ENCODE data around the gene TTC39B. TPM values are rescaled to one million over a fixed set of nuclear protein-coding genes. Genes with fewer than 3 reads are reported as not detected.
A peak's percentile ranks its signal among the peaks of the same experiment; 100 is the strongest.

The TTC39B gene
- total RNA-seq, 4 donors from 2014 or later, result 23.3 to 62.8 (median 38.1) TPM

DNA sequence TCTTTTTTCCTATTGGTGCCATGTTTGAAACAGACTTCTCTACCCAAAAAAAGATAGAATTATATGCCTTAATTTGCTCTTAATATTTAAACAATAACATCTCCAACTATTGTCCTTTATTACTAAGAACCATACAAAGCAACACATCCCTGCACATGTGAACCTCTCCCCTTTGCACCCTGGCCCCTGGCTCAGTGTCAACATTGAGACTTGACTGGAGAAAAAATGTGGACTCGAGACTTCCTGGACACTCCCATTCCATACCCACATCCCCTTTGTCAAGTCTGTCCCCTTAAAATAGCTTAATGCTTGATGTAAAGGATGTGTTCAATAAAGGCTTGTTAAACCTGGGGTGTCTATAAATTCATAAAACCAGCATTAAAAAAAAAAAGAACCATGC is 53.2 kb downstream of the TTC39B start:
- Histone ChIP-seq H3K4me1 (peaks cover 0 to 11% (median 4%) of the 10 kb centered on the region in 4 donors), H3K36me3 (no peaks in the 10 kb centered on the region), H3K27me3 (no peaks in the 10 kb centered on the region), H3K9me3 (no peaks in the 10 kb centered on the region), H3K27ac (no peak overlapping the region), H3K4me3 (no peak overlapping the region)
- 50 to 55% methylated on average over 1 of the region's 1 CpG for WGBS, 2 donors (ENCODE audit: low coverage in 1 of 2)
- TF ChIP-seq POLR2AphosphoS5 (IDR thresholded peaks at IDR 0.05) (no peak), POLR2A (IDR thresholded peaks at IDR 0.05) (no peak), EP300 (IDR thresholded peaks at IDR 0.05; ENCODE audit: low read depth) (no peak), CTCF (IDR thresholded peaks at IDR 0.05) (no peak)
- in situ Hi-C loops (cut with MboI; ENCODE audit: low pct_ligation_motif_present in 1 of 4, low pct_unique_long_range_greater_than_20kb in 1 of 4, low sequenced_read_pairs in 3 of 4) (no loop called here), intact Hi-C loops (cut with DNase I; ENCODE audit: low total_unique reads) (no loop called here)
- DNase-seq, result peak; percentile 23

DNA sequence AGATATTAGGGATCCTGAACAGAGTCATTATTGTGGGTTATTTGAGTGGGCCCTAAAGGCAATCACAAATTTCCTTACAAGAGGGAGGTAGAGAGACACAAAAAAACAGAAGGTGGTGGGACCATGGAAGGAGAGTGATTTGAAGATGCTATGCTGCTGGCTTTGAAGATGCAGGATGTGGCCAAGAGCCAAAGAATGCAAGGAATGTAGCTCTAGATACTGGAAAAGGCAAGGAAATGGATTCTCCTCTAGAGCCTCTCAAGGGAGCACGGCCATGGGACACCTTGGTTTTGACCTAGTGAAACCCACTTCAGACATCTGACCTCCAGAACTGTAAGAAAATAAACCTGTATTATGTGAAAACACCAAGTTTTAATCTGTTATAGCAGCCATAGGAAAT is 53.8 kb downstream of the TTC39B start:
- Histone ChIP-seq H3K4me1 (peaks cover 0 to 16% (median 4%) of the 10 kb centered on the region in 4 donors), H3K27me3 (no peaks in the 10 kb centered on the region), H3K4me3 (no peak overlapping the region), H3K36me3 (no peaks in the 10 kb centered on the region), H3K9me3 (no peaks in the 10 kb centered on the region), H3K27ac (no peak overlapping the region)
- DNase-seq, result no peak
- in situ Hi-C loops (cut with MboI; ENCODE audit: low pct_ligation_motif_present in 1 of 4, low pct_unique_long_range_greater_than_20kb in 1 of 4, low sequenced_read_pairs in 3 of 4) (no loop called here), intact Hi-C loops (cut with DNase I; ENCODE audit: low total_unique reads) (no loop called here)
- WGBS, 2 donors (ENCODE audit: low coverage in 1 of 2), result 61 to 100% methylated on average over 1 of the region's 1 CpG
- TF ChIP-seq POLR2AphosphoS5 (IDR thresholded peaks at IDR 0.05), result no peak
- TF ChIP-seq POLR2A (IDR thresholded peaks at IDR 0.05), result no peak
- no peak for TF ChIP-seq EP300 (IDR thresholded peaks at IDR 0.05; ENCODE audit: low read depth)
- TF ChIP-seq CTCF (IDR thresholded peaks at IDR 0.05), result no peak

GRCh38 chr9:15249981-15250380 is 57.0 kb downstream of the TTC39B start:
- in situ Hi-C loops (cut with MboI; ENCODE audit: low pct_ligation_motif_present in 1 of 4, low pct_unique_long_range_greater_than_20kb in 1 of 4, low sequenced_read_pairs in 3 of 4), result no loop called here

DNA sequence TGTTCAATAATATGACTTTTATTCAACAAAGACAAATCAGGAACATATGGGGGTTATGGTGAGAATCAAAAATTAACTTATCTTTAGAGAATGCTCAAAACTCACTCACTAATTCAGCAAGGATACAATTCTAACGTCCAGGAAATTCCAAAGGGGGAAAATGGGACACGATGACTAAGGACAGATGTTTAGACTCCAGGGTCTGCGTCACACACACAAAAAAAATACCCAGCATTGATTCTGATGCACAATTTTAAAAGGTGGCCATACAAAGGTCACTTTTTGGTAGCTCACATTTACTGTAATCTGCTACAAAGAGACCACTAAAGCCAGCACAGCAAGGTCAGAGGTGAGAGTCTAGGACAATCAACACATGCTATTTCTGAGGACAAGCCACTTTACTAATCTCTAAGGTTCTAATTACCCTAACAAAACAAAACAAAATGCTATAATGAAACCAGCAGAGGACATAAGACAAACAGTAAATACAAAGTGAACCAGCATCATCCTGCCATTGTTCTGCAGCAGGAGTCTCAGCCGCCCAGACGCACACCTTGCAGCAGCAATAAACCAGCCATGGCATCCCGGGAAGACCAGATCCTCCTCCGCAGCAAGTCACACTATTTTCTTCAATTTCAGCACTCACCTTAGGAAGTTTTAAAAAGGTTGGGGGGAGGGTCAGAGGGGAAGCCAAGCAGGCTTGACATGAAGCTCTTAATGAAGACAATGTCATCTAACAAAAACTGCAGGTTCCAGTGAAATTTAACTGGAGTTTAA is 57.8 kb downstream of the TTC39B start:
- H3K4me1 ChIP-seq, result peaks cover 0 to 16% (median 4%) of the 10 kb centered on the region in 4 donors
- H3K36me3 ChIP-seq, result no peaks in the 10 kb centered on the region
- TF ChIP-seq CTCF (IDR thresholded peaks at IDR 0.05) (no peak), EP300 (IDR thresholded peaks at IDR 0.05; ENCODE audit: low read depth) (no peak), POLR2A (IDR thresholded peaks at IDR 0.05) (no peak), POLR2AphosphoS5 (IDR thresholded peaks at IDR 0.05) (no peak)
- no peak overlapping the region for H3K4me3 ChIP-seq
- peak overlapping the region; percentile 5 to 47 (median 37) for H3K27ac ChIP-seq
- no peaks in the 10 kb centered on the region for H3K9me3 ChIP-seq
- DNase-seq, result no peak
- H3K27me3 ChIP-seq, result no peaks in the 10 kb centered on the region
- in situ Hi-C loops (cut with MboI; ENCODE audit: low pct_ligation_motif_present in 1 of 4, low pct_unique_long_range_greater_than_20kb in 1 of 4, low sequenced_read_pairs in 3 of 4) (no loop called here), intact Hi-C loops (cut with DNase I; ENCODE audit: low total_unique reads) (no loop called here)
- WGBS, 2 donors (ENCODE audit: low coverage in 1 of 2), result 61 to 76% methylated on average over 4 to 7 of the region's 7 CpGs

More at GRCh38 chr9:15249981-15250380, 57.0 kb downstream of the TTC39B start:
- TF ChIP-seq POLR2A (IDR thresholded peaks at IDR 0.05) (no peak), POLR2AphosphoS5 (IDR thresholded peaks at IDR 0.05) (no peak), CTCF (IDR thresholded peaks at IDR 0.05) (no peak), EP300 (IDR thresholded peaks at IDR 0.05; ENCODE audit: low read depth) (no peak)
- Histone ChIP-seq H3K27ac (peak overlapping the region in 3 of 4 donors; percentile 35 to 47 (median 39)), H3K4me3 (no peak overlapping the region), H3K27me3 (no peaks in the 10 kb centered on the region), H3K36me3 (no peaks in the 10 kb centered on the region), H3K9me3 (no peaks in the 10 kb centered on the region), H3K4me1 (peaks cover 0 to 16% (median 4%) of the 10 kb centered on the region in 4 donors)
- no peak for DNase-seq
- WGBS, 2 donors (ENCODE audit: low coverage in 1 of 2), result 43 to 73% methylated on average over 1 to 3 of the region's 3 CpGs
- intact Hi-C loops (cut with DNase I; ENCODE audit: low total_unique reads), result no loop called here

Measured in transverse colon (tissue), 4 donors.